MM.1S (cell line): ENCODE data around the gene PTGIS.

Source experiments
- DNase-seq: peaks from one replicate; pipeline ENCODE4 v3.0.0-alpha.2; 2015
- H2AFZ ChIP-seq: fragments of 300-600 bp; sonication (generic); 2 replicates; pipeline ENCODE4 v1.6.0; 2016; ENCODE audit warnings: antibody characterized with exemption, low read length
- H3F3A ChIP-seq: fragments of 300-600 bp; sonication (generic); 2 replicates; pipeline ENCODE4 v1.6.1; 2016; ENCODE audit warnings: mild to moderate bottlenecking, antibody characterized with exemption, low read length, moderate library complexity, mixed read lengths; ENCODE audit not compliant: insufficient read depth
- H3K27ac ChIP-seq: fragments of 300-600 bp; sonication (generic); 2 replicates; pipeline ENCODE4 v1.5.1; 2016; ENCODE audit warnings: mild to moderate bottlenecking, low read length
- H3K27me3 ChIP-seq: fragments of 300-600 bp; sonication (generic); replicated peaks from 2 replicates; pipeline ENCODE4 v1.6.0; 2016; ENCODE audit warnings: low read length; ENCODE audit not compliant: insufficient read depth
- H3K36me3 ChIP-seq: fragments of 300-600 bp; sonication (generic); replicated peaks from 2 replicates; pipeline ENCODE4 v1.6.1; 2016; ENCODE audit warnings: mild to moderate bottlenecking, low read length, mixed read lengths; ENCODE audit not compliant: insufficient read depth
- H3K4me1 ChIP-seq: fragments of 300-600 bp; sonication (generic); 2 replicates; pipeline ENCODE4 v1.6.1; 2016; ENCODE audit warnings: low read length, mixed read lengths
- H3K4me2 ChIP-seq: fragments of 300-600 bp; sonication (generic); 2 replicates; pipeline ENCODE4 v1.6.0; 2016; ENCODE audit warnings: low read depth, low read length
- H3K4me3 ChIP-seq: fragments of 300-600 bp; sonication (generic); 2 replicates; pipeline ENCODE4 v1.5.1; 2016; ENCODE audit warnings: low read length, mixed read lengths
- H3K79me2 ChIP-seq: fragments of 300-600 bp; sonication (generic); 2 replicates; pipeline ENCODE4 v1.6.1; 2016; ENCODE audit warnings: mixed run types, low read length, mixed read lengths
- H3K9ac ChIP-seq: fragments of 300-600 bp; sonication (generic); 2 replicates; pipeline ENCODE4 v1.6.1; 2016; ENCODE audit warnings: low read length, mixed read lengths
- H3K9me2 ChIP-seq: fragments of 300-600 bp; sonication (generic); replicated peaks from 2 replicates; pipeline ENCODE4 v1.6.1; 2016; ENCODE audit warnings: mild to moderate bottlenecking, low read length, mixed read lengths; ENCODE audit not compliant: insufficient read depth
- H3K9me3 ChIP-seq: fragments of 300-600 bp; sonication (generic); replicated peaks from 2 replicates; pipeline ENCODE4 v1.6.1; 2016; ENCODE audit warnings: mild to moderate bottlenecking, low read length, mixed read lengths; ENCODE audit not compliant: insufficient read depth
- H4K20me1 ChIP-seq: fragments of 300-600 bp; sonication (generic); 2 replicates; pipeline ENCODE4 v1.6.1; 2016; ENCODE audit warnings: mild to moderate bottlenecking, low read length, moderate library complexity, mixed read lengths; ENCODE audit not compliant: insufficient read depth
- CTCF ChIP-seq: fragments of 300-600 bp; sonication (generic); IDR thresholded peaks from 2 replicates; pipeline ENCODE4 v1.5.1; 2016; ENCODE audit warnings: antibody characterized with exemption, low read length, mixed read lengths
- EZH2 ChIP-seq: fragments of 300-600 bp; sonication (generic); optimal IDR thresholded peaks from 2 replicates; pipeline ENCODE3; 2017; ENCODE audit warnings: low read depth, mild to moderate bottlenecking, antibody characterized with exemption, low read length, mixed read lengths
- EZH2phosphoT487 ChIP-seq: fragments of 300-600 bp; sonication (generic); IDR thresholded peaks from 2 replicates; pipeline ENCODE4 v1.6.1; 2018; ENCODE audit warnings: antibody characterized with exemption, low read length

Gene PTGIS

DNA sequence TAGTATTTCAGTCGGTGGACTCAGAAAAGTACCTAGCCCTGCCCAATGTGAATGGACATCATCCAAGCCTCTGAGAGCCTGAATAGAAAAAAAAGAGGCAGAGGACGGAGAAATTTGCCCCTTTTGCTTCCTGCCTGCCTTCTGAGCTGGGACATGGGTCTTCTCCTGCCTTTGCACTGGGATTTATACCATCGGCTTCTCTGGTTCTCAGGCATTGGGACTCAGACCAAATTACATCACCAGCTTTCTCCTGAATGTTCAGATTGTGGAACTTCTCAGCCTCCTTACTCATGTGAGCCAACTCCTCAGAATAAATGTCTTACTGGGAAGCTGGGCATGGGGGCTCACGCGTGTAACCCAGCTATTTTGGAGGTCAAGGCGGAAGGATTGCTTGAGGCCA is 105.3 kb downstream of the PTGIS start:
- TF ChIP-seq EZH2phosphoT487 (no peak), CTCF (no peak), EZH2 (no peak)
- no peak overlapping the region for H2AFZ ChIP-seq
- no peak overlapping the region for H3K27ac ChIP-seq
- H3K79me2 ChIP-seq = no peaks in the 10 kb centered on the region
- no peaks in the 10 kb centered on the region for H3F3A ChIP-seq
- no peak overlapping the region for H3K4me3 ChIP-seq
- no peaks in the 10 kb centered on the region for H4K20me1 ChIP-seq
- H3K9ac ChIP-seq = no peak overlapping the region
- DNase-seq = no peak
- no peaks in the 10 kb centered on the region for H3K4me1 ChIP-seq
- no peaks in the 10 kb centered on the region for H3K9me2 ChIP-seq
- no peaks in the 10 kb centered on the region for H3K27me3 ChIP-seq
- no peak overlapping the region for H3K4me2 ChIP-seq
- no peaks in the 10 kb centered on the region for H3K9me3 ChIP-seq
- H3K36me3 ChIP-seq = no peaks in the 10 kb centered on the region

DNA sequence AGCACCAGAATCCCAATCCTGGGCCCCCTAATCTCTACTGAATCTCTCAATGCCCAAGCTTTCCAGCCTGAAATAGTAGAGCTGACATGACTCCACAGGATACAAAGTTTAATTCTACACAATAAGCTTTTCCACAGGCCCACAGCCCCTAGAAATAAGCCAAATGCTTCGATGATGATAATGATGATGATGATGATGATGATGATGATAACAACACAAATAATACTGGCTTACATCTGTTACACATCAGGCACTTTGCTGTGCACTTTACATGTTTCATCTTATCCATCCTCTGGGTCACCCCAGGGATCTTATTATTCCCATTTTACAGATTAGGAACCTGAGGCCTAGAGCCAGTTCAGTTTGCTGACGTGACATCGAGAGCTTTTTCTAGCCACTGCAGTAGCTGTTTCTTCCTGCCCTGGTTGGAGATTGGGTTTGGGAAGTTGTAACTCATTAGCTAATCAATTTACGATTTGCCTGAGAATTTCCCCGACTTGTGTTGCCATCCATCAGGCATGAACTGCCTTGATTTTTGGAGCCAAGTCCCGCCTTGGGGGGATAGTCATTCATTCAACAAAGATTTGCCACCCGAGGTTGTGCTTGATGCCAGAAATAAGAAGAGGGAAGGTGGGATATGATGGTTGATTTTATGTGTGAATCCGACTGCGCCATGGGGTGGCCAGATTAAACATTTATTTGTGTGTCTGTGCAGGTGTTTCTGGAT is 105.9 kb downstream of the PTGIS start:
- DNase-seq = no peak
- no peaks in the 10 kb centered on the region for H3K27me3 ChIP-seq
- no peaks in the 10 kb centered on the region for H3K9me2 ChIP-seq
- H3K9me3 ChIP-seq = no peaks in the 10 kb centered on the region
- no peaks in the 10 kb centered on the region for H3F3A ChIP-seq
- no peak overlapping the region for H3K27ac ChIP-seq
- H3K36me3 ChIP-seq = no peaks in the 10 kb centered on the region
- TF ChIP-seq CTCF (no peak), EZH2phosphoT487 (no peak), EZH2 (no peak)
- H4K20me1 ChIP-seq = no peaks in the 10 kb centered on the region
- H3K4me2 ChIP-seq = no peak overlapping the region
- H2AFZ ChIP-seq = no peak overlapping the region
- no peak overlapping the region for H3K9ac ChIP-seq
- H3K4me1 ChIP-seq = no peaks in the 10 kb centered on the region
- H3K4me3 ChIP-seq = no peak overlapping the region
- H3K79me2 ChIP-seq = no peaks in the 10 kb centered on the region

DNA sequence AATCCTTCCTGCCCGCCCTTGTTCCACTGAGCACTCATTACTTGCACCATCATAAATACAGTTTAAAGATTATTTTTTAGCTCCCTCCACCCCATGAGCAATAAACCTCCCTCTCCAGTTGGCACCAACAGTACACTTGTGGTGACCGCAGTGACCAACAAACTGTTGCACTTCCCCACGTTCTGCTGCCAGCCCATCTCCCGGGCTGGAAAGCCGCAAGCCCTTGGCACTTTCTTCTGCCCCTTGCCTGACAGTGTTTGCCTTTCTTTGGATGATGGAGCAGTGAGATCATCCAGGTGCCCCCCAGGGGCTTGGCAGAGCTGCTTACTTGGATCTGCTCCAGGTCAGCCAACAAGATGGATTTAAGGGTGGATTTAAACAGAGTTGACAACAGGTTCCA is 107.0 kb downstream of the PTGIS start:
- no peak overlapping the region for H3K4me3 ChIP-seq
- H3K79me2 ChIP-seq = no peaks in the 10 kb centered on the region
- no peak for DNase-seq
- H3K4me1 ChIP-seq = no peaks in the 10 kb centered on the region
- H3K9me2 ChIP-seq = no peaks in the 10 kb centered on the region
- no peaks in the 10 kb centered on the region for H4K20me1 ChIP-seq
- H3K36me3 ChIP-seq = no peaks in the 10 kb centered on the region
- no peak overlapping the region for H3K9ac ChIP-seq
- peaks cover 10% of the 10 kb centered on the region; the same call in 1 of the 2 replicates for H3K27me3 ChIP-seq
- no peak overlapping the region for H3K4me2 ChIP-seq
- no peak overlapping the region for H3K27ac ChIP-seq
- H3F3A ChIP-seq = no peaks in the 10 kb centered on the region
- no peak overlapping the region for H2AFZ ChIP-seq
- H3K9me3 ChIP-seq = no peaks in the 10 kb centered on the region
- TF ChIP-seq EZH2phosphoT487 = no peak
- no peak for TF ChIP-seq CTCF
- TF ChIP-seq EZH2 = no peak
